Gastrocnemius medialis (tissue), 4 donors: ENCODE measurements around the gene MYBPC3. TPM values are rescaled to one million over a fixed set of nuclear protein-coding genes. Genes with fewer than 3 reads are reported as not detected.
A peak's percentile ranks its signal among the peaks of the same experiment; 100 is the strongest.

Experiments used
- ATAC-seq, 2 donors: fragments of 150-250 bp; one replicate each; pipeline ENCODE4 v1.9.1; 2016
- DNase-seq, 2 donors: peaks; one replicate each; pipeline ENCODE4 v3.0.0-alpha.2; 2019
- H3K27ac ChIP-seq, 4 donors: fragments of 200-600 bp; sonication (generic); 1 replicate in 1 of 4; 2 replicates in 3 of 4; pipeline ENCODE4 v1.5.1; 2016 to 2018; ENCODE audit warnings: mild to moderate bottlenecking in 2 of 4, moderate library complexity in 1 of 4
- H3K27me3 ChIP-seq, 3 donors: fragments of 200-600 bp; sonication (generic) in 2 of 3; 1 replicate in 1 of 3; 2 replicates in 2 of 3; pipeline versions ENCODE4 v1.5.1 to v1.6.0; 2016 to 2019; ENCODE audit warnings: mild to moderate bottlenecking in 1 of 3, moderate library complexity in 1 of 3
- H3K36me3 ChIP-seq, 2 donors: fragments of 200-600 bp; sonication (generic) in 1 of 2; one replicate each; pipeline ENCODE4 v1.5.1; 2017 to 2018
- H3K4me1 ChIP-seq, 2 donors: fragments of 200-600 bp; sonication (generic) in 1 of 2; one replicate each; pipeline ENCODE4 v1.5.1; 2016 to 2017; ENCODE audit warnings: mild to moderate bottlenecking in 2 of 2
- H3K4me3 ChIP-seq, 4 donors: fragments of 200-600 bp; sonication (generic) in 3 of 4; 1 replicate in 1 of 4; 2 replicates in 3 of 4; pipeline ENCODE4 v1.5.1; 2016 to 2019; ENCODE audit warnings: mild to moderate bottlenecking in 2 of 4
- H3K9me3 ChIP-seq, 3 donors: fragments of 200-600 bp; sonication (generic) in 2 of 3; 1 replicate in 1 of 3; 2 replicates in 2 of 3; pipeline ENCODE4 v1.5.1; 2016 to 2019
- CTCF ChIP-seq, 5 experiments: fragments of 450-650 bp in 3 of 5; fragments of 200-600 bp in 2 of 5; sonication (generic) in 2 of 5; IDR thresholded peaks in 4 of 5; conservative IDR thresholded peaks in 1 of 5; 1 replicate in 4 of 5; 2 replicates in 1 of 5; pipeline ENCODE4 v1.5.1; 2016 to 2019; ENCODE audit warnings: antibody characterized with exemption in 5 of 5, mild to moderate bottlenecking in 3 of 5, moderate library complexity in 3 of 5
- POLR2A ChIP-seq, 2 donors: fragments of 450-650 bp; IDR thresholded peaks; one replicate each; pipeline ENCODE4 v1.6.1; 2017; ENCODE audit warnings: antibody characterized with exemption in 2 of 2, mild to moderate bottlenecking in 2 of 2, moderate library complexity in 2 of 2
- in situ Hi-C, 4 donors: fragments of 200-750 bp; cut with MboI; loops; one replicate each; pipeline versions ENCODE4 v1.15.0 to v1.8.0; 2017; ENCODE audit warnings: low sequenced_read_pairs in 4 of 4
- intact Hi-C: fragments of 100-400 bp; cut with DNase I; formaldehyde crosslinking; loops from one replicate; pipeline ENCODE4 v1.15.1; 2023; ENCODE audit warnings: low total_unique reads
- microRNA-seq, 2 donors: library from miRNA; unstranded; fragments of <30 nt; microRNA quantifications; one replicate each; pipeline ENCODE4, GENCODE V29; 2016; ENCODE audit warnings: borderline replicate concordance in 2 of 2
- total RNA-seq, 4 donors: library from RNA; depleted of rRNA; stranded (reverse); fragments of >200 nt; gene quantifications; one replicate each; pipeline versions ENCODE4 v1.1.0 to v1.2.3, GENCODE V29; 2016

Gene MYBPC3
- total RNA-seq, 4 donors from 2014 or later = 0.07 TPM; not detected in 3

- no peaks in the 10 kb centered on the region for H3K9me3 ChIP-seq
- no peaks in the 10 kb centered on the region for H3K27me3 ChIP-seq
- no peak overlapping the region for H3K4me3 ChIP-seq
- no peak for DNase-seq
- in situ Hi-C loops = no loop called here
- H3K4me1 ChIP-seq = peaks cover 14 to 18% of the 10 kb centered on the region in 2 donors
- intact Hi-C loops = no loop called here
- TF ChIP-seq POLR2A (IDR thresholded peaks at IDR 0.05) (no peak), CTCF (IDR thresholded peaks at IDR 0.05 in 4 of 5, conservative IDR thresholded peaks at IDR 0.05 in 1 of 5) (no peak)
- ATAC-seq = no peak
- peak overlapping the region in 3 of 4 donors; percentile 63 to 84 (median 72) for H3K27ac ChIP-seq
- H3K36me3 ChIP-seq = peaks cover 3 to 88% of the 10 kb centered on the region in 2 donors
These were observed 66.3 kb downstream of the MYBPC3 start for GRCh38 chr11:47285969-47286770.

GRCh38 chr11:47284151-47284550, 68.4 kb downstream of the MYBPC3 start:
- no peak for TF ChIP-seq POLR2A (IDR thresholded peaks at IDR 0.05)
- no peak for TF ChIP-seq CTCF (IDR thresholded peaks at IDR 0.05 in 4 of 5, conservative IDR thresholded peaks at IDR 0.05 in 1 of 5)
- H3K27me3 ChIP-seq = no peaks in the 10 kb centered on the region
- DNase-seq (no peak), ATAC-seq (no peak)
- peaks cover 14 to 34% of the 10 kb centered on the region in 2 donors for H3K4me1 ChIP-seq
- H3K9me3 ChIP-seq = no peaks in the 10 kb centered on the region
- H3K4me3 ChIP-seq = no peak overlapping the region
- in situ Hi-C loops = no loop called here
- H3K27ac ChIP-seq = no peak overlapping the region
- H3K36me3 ChIP-seq = peaks cover 3 to 80% of the 10 kb centered on the region in 2 donors
- intact Hi-C loops = no loop called here

- in situ Hi-C loops = no loop called here
- intact Hi-C loops = no loop called here
- Histone ChIP-seq H3K27me3 (no peaks in the 10 kb centered on the region), H3K36me3 (peaks cover 3 to 86% of the 10 kb centered on the region in 2 donors), H3K4me3 (no peak overlapping the region), H3K4me1 (peaks cover under 1 to 25% of the 10 kb centered on the region in 2 donors), H3K9me3 (no peaks in the 10 kb centered on the region), H3K27ac (peak overlapping the region in 1 of 4 donors; percentile 23)
- DNase-seq (no peak), ATAC-seq (no peak)
- TF ChIP-seq CTCF (IDR thresholded peaks at IDR 0.05 in 4 of 5, conservative IDR thresholded peaks at IDR 0.05 in 1 of 5) (no peak), POLR2A (IDR thresholded peaks at IDR 0.05) (no peak)
These were observed 70.0 kb downstream of the MYBPC3 start for GRCh38 chr11:47282462-47282861.

Small RNAs within 50 kb of the gene (microRNA-seq; reads per million reads assigned to microRNA genes)
- gene MIR4487 = 0 reads per million in 2 donors

Other genes with a start within 250 kb of the MYBPC3 start
- 100 to 1,000 TPM; 120 to 165 (median 142) TPM for gene ARFGAP2, start 175.8 kb downstream of the MYBPC3 start, total RNA-seq
- gene PACSIN3, start 166.3 kb downstream of the MYBPC3 start, total RNA-seq = 100 to 1,000 TPM; 129 to 369 (median 205) TPM
- 10 to 100 TPM in 1 of 4 donors, 1 to 10 TPM in 3; 4.7 to 11.5 (median 7.1) TPM for gene DDB2, start 137.7 kb downstream of the MYBPC3 start, total RNA-seq
- 10 to 100 TPM; 12.4 to 36.2 (median 27.9) TPM for gene ACP2, start 103.9 kb downstream of the MYBPC3 start, total RNA-seq
- gene NR1H3, start 94.7 kb downstream of the MYBPC3 start, total RNA-seq = 10 to 100 TPM in 3 of 4 donors, 1 to 10 TPM in 1; 7.9 to 16.3 (median 12.1) TPM
- 10 to 100 TPM; 39.4 to 47.9 (median 41.6) TPM for gene MADD, start 82.6 kb downstream of the MYBPC3 start, total RNA-seq
- 1 to 10 TPM in 3 of 4 donors, under 1 TPM in 1; 0.44 to 7.0 (median 4.2) TPM for gene SPI1, start 25.8 kb upstream of the MYBPC3 start, total RNA-seq
- 10 to 100 TPM; 16.8 to 48.9 (median 25.6) TPM for gene SLC39A13, start 55.9 kb upstream of the MYBPC3 start, total RNA-seq
- 100 to 1,000 TPM; 243 to 350 (median 329) TPM for gene PSMC3, start 73.7 kb upstream of the MYBPC3 start, total RNA-seq
- 10 to 100 TPM; 48.9 to 68.6 (median 59.4) TPM for gene RAPSN, start 96.4 kb upstream of the MYBPC3 start, total RNA-seq
- 100 to 1,000 TPM; 106 to 185 (median 136) TPM for gene CELF1, start 200.4 kb upstream of the MYBPC3 start, total RNA-seq
- gene PTPMT1, start 212.9 kb upstream of the MYBPC3 start, total RNA-seq = 10 to 100 TPM; 58.2 to 87.9 (median 79.8) TPM
- 10 to 100 TPM; 25.0 to 35.6 (median 30.4) TPM for gene KBTBD4, start 226.3 kb upstream of the MYBPC3 start, total RNA-seq
- gene NDUFS3, start 226.4 kb upstream of the MYBPC3 start, total RNA-seq = 100 to 1,000 TPM; 143 to 240 (median 194) TPM
- gene FAM180B, start 234.0 kb upstream of the MYBPC3 start, total RNA-seq = not detected
- gene C1QTNF4, start 241.7 kb upstream of the MYBPC3 start, total RNA-seq = under 1 TPM in 3 of 4 donors, not detected in 1; 0.62 to 0.71 (median 0.71) TPM